ENCODE measurements around the gene DNAI2. TPM values are rescaled to one million over a fixed set of nuclear protein-coding genes. Genes with fewer than 3 reads are reported as not detected.

Gene DNAI2
- total RNA-seq, 4 donors from 2014 or later, result 2.1 TPM; not detected in 3

DNA sequence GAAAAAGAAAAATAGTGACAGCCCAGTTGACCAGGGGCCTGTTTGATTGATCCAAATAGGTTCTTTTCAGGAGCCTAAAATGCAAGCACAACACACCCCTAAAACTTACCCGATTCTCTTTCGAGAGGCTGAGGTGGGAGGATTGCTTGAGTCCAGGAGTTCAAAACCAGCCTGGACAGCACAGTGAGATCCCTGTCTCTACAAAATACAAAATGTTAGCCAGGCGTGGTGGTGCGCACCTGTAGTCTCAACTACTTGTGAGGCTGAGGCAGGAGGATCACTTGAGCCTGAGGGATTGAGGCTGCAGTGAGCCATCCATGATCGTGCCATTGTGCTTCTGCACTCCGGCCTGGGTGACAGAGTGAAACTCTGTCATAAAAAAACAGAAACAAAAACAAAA lies 50.5 kb downstream of the DNAI2 start:
- DNase-seq, result no peak
- intact Hi-C loops (cut with DNase I; ENCODE audit: low total_unique reads), result no loop called here
- Histone ChIP-seq H3K27me3 (peaks cover 0 to 7% of the 10 kb centered on the region in 2 donors), H3K4me3 (no peak overlapping the region), H3K9me3 (no peaks in the 10 kb centered on the region), H3K4me1 (peaks cover 0 to 10% of the 10 kb centered on the region in 2 donors), H3K27ac (no peak overlapping the region), H3K36me3 (no peaks in the 10 kb centered on the region)
- TF ChIP-seq CTCF (IDR thresholded peaks at IDR 0.05), result no peak

DNA sequence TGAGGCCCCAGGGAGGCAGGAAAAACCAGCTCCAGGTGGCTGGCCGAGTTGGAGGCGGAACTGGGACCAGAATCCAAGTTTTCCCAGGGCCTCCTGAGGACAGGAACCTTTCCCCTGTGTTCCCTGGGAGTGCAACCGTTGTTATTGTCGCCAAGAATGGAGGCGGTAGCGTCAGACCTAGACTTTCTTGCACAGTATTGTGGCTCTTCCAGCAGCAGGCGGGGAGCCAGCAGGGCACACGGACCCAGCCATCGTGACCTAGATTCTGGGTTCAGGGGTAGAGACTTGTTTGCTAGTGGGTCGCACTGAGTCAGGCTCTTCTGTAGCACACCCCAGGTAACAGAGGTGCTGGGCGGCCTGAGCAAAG lies 51.3 kb downstream of the DNAI2 start:
- Histone ChIP-seq H3K4me3 (no peak overlapping the region), H3K27ac (no peak overlapping the region), H3K4me1 (peaks cover 0 to 10% of the 10 kb centered on the region in 2 donors), H3K27me3 (peaks cover 0 to 7% of the 10 kb centered on the region in 2 donors), H3K9me3 (no peaks in the 10 kb centered on the region), H3K36me3 (no peaks in the 10 kb centered on the region)
- intact Hi-C loops (cut with DNase I; ENCODE audit: low total_unique reads), result no loop called here
- TF ChIP-seq CTCF (IDR thresholded peaks at IDR 0.05) (no peak), POLR2A (IDR thresholded peaks at IDR 0.05) (no peak)
- DNase-seq, result no peak

GRCh38 chr17:74325743-74326379 lies 51.8 kb downstream of the DNAI2 start, which contains the start of gene KIF19:
TSS of gene KIF19 (plus strand) at chr17:74326226. CDS start at chr17:74326350, 124 bp downstream.
- H3K27ac ChIP-seq, result no peak within 1 kb of the TSS

DNA sequence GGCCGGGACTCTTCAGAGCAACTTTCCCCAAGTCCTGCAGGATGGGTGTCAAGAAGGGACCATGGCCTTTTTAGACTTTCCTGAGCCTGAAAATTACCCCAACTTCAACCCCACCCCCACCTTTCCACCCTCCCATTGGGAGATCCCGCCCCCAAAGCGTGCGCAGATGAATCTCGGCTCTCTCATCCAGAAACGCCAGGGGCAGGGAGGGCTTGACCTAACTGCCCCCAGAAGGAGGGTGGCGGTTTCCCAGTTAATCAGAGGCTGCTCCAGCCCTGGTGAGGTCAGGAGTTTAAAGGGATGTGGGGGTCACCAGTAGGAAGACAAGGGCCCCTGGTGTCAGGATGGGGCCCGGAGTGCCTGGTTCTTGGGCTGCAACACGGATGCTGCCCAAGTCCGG lies 52.5 kb downstream of the DNAI2 start:
- no peaks in the 10 kb centered on the region for H3K9me3 ChIP-seq
- no peak overlapping the region for H3K4me3 ChIP-seq
- peaks cover 0 to 10% of the 10 kb centered on the region in 2 donors for H3K4me1 ChIP-seq
- H3K27me3 ChIP-seq, result peaks cover 0 to 7% of the 10 kb centered on the region in 2 donors
- TF ChIP-seq CTCF (IDR thresholded peaks at IDR 0.05), result no peak
- no peak for TF ChIP-seq POLR2A (IDR thresholded peaks at IDR 0.05)
- no peaks in the 10 kb centered on the region for H3K36me3 ChIP-seq
- DNase-seq, result no peak
- no peak overlapping the region for H3K27ac ChIP-seq
- intact Hi-C loops (cut with DNase I; ENCODE audit: low total_unique reads), result no loop called here

More at GRCh38 chr17:74325743-74326379, 51.8 kb downstream of the DNAI2 start, which contains the start of gene KIF19:
- TF ChIP-seq CTCF (IDR thresholded peaks at IDR 0.05), result no peak
- no peak for TF ChIP-seq POLR2A (IDR thresholded peaks at IDR 0.05)
- Histone ChIP-seq H3K27me3 (peaks cover 0 to 7% of the 10 kb centered on the region in 2 donors), H3K4me1 (peaks cover 0 to 10% of the 10 kb centered on the region in 2 donors), H3K4me3 (no peak within 1 kb of the TSS), H3K36me3 (no peaks in the 10 kb centered on the region), H3K9me3 (no peaks in the 10 kb centered on the region)
- intact Hi-C loops (cut with DNase I; ENCODE audit: low total_unique reads), result no loop called here
- no peak for DNase-seq

- peaks cover 0 to 7% of the 10 kb centered on the region in 2 donors for H3K27me3 ChIP-seq
- no peak for TF ChIP-seq CTCF (IDR thresholded peaks at IDR 0.05)
- no peak for TF ChIP-seq POLR2A (IDR thresholded peaks at IDR 0.05)
- no peak overlapping the region for H3K27ac ChIP-seq
- no peaks in the 10 kb centered on the region for H3K9me3 ChIP-seq
- H3K4me3 ChIP-seq, result no peak overlapping the region
- intact Hi-C loops (cut with DNase I; ENCODE audit: low total_unique reads), result no loop called here
- H3K4me1 ChIP-seq, result peaks cover 0 to 10% of the 10 kb centered on the region in 2 donors
- DNase-seq, result no peak
- H3K36me3 ChIP-seq, result no peaks in the 10 kb centered on the region
Measured at GRCh38 chr17:74328487-74328886, 54.5 kb downstream of the DNAI2 start.

All from uterus (tissue), 4 donors.